CD4-positive, CD25-positive, alpha-beta regulatory T cell (primary cell): ENCODE results near the gene SPTBN5. TPM values are rescaled to one million over a fixed set of nuclear protein-coding genes. Genes with fewer than 3 reads are reported as not detected.

Experiments used
- ATAC-seq, 2 donors: fragments of 150-1000 bp; cut with Tn5 transposase; one replicate each; pipeline ENCODE4 v1.10.0; 2021; ENCODE audit warnings: low read depth in 2 of 2, moderate number of reproducible peaks in 2 of 2, moderate library complexity in 1 of 2
- DNase-seq, 3 donors: peaks; one replicate each; pipeline versions ENCODE4 v3.0.0 to v3.0.0-alpha.2; 2012 to 2022; ENCODE audit warnings: mixed read lengths in 1 of 3
- H3K27ac ChIP-seq: one replicate; pipeline ENCODE4 v1.7.0; 2013; ENCODE audit warnings: mild to moderate bottlenecking, low read length; ENCODE audit not compliant: insufficient read depth, poor library complexity, severe bottlenecking
- H3K27me3 ChIP-seq: one replicate; pipeline ENCODE4 v1.7.0; 2013; ENCODE audit warnings: low read length; ENCODE audit not compliant: control insufficient read depth, insufficient read depth
- H3K36me3 ChIP-seq: one replicate; pipeline ENCODE4 v1.7.0; 2013; ENCODE audit warnings: mild to moderate bottlenecking, low read length, moderate library complexity; ENCODE audit not compliant: control insufficient read depth, insufficient read depth
- H3K4me1 ChIP-seq: 2 replicates; pipeline ENCODE4 v1.7.0; 2013; ENCODE audit warnings: mild to moderate bottlenecking, low read length; ENCODE audit not compliant: insufficient read depth, control insufficient read depth, poor library complexity, severe bottlenecking
- H3K4me3 ChIP-seq: one replicate; pipeline ENCODE4 v1.7.0; 2013; ENCODE audit warnings: low read depth, mild to moderate bottlenecking, low read length, moderate library complexity
- H3K9me3 ChIP-seq, 2 experiments: 1 replicate in 1 of 2; 2 replicates in 1 of 2; pipeline ENCODE4 v1.7.0; 2013; ENCODE audit warnings: low read length in 2 of 2, mild to moderate bottlenecking in 1 of 2, moderate library complexity in 1 of 2; ENCODE audit not compliant: control insufficient read depth in 2 of 2
- H3K27ac Mint-ChIP-seq, 3 donors: one replicate each; pipeline ENCODE4 v1.8.0; 2020 to 2022; ENCODE audit warnings: mild to moderate bottlenecking in 3 of 3, mixed read lengths in 3 of 3, moderate library complexity in 2 of 3
- H3K27me3 Mint-ChIP-seq: one replicate; pipeline ENCODE4 v1.8.0; 2022; ENCODE audit warnings: mild to moderate bottlenecking, mixed read lengths
- H3K36me3 Mint-ChIP-seq: one replicate; pipeline ENCODE4 v1.8.0; 2020; ENCODE audit warnings: mixed read lengths
- H3K4me1 Mint-ChIP-seq, 4 donors: one replicate each; pipeline ENCODE4 v1.8.0; 2020 to 2022; ENCODE audit warnings: mixed read lengths in 4 of 4, mild to moderate bottlenecking in 1 of 4
- H3K4me3 Mint-ChIP-seq, 4 donors: one replicate each; pipeline ENCODE4 v1.8.0; 2020 to 2022; ENCODE audit warnings: mild to moderate bottlenecking in 4 of 4, mixed read lengths in 4 of 4, moderate library complexity in 3 of 4
- H3K9me3 Mint-ChIP-seq, 7 donors: one replicate each; pipeline ENCODE4 v1.8.0; 2020 to 2022; ENCODE audit warnings: mixed read lengths in 7 of 7, mild to moderate bottlenecking in 3 of 7, moderate library complexity in 2 of 7
- polyA plus RNA-seq, 4 donors: library from polyadenylated mRNA; unstranded; fragments of 300-500 nt; fragmentation: Illumina TruSeq; gene quantifications; one replicate each; pipeline ENCODE4 v1.2.3, GENCODE V29; 2021
- total RNA-seq: library from RNA; stranded (reverse); gene quantifications from one replicate; pipeline ENCODE4 v1.2.3, GENCODE V29; 2022

The SPTBN5 gene
- total and polyA plus RNA-seq, 5 donors from 2014 or later = 0.26 to 2.7 TPM; not detected in 3

DNA sequence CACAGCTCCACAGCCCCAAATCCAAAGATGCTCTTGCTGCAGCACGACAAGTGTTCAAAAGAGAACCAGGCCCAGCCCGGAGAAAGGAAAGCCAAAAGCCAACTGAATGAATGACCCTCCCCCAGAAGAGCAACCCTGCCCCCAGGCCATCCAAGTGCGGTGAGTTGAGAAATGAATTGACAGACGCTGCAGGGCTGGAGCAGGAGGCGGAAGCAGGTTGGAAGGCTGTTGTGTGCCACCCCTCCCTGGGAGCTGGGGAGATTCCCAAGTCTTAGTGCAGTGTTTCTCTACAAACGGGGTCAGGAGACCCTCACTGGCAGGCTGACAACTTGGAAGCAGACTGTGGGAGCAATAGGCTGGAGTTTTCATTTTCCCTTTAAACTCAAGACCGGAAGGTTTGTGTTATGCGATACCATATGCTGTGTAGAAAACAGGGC lies 3.5 kb upstream of the SPTBN5 start:
- Histone ChIP-seq H3K9me3 (no peaks in the 10 kb centered on the region), H3K27ac (peak overlapping the region; percentile 26), H3K4me1 (peaks cover 32% of the 10 kb centered on the region), H3K36me3 (peaks cover 11% of the 10 kb centered on the region), H3K27me3 (no peaks in the 10 kb centered on the region), H3K4me3 (no peak overlapping the region)
- H3K4me3 Mint-ChIP-seq = peak overlapping the region in 1 of 4 donors; percentile 55
- H3K27ac Mint-ChIP-seq = peak overlapping the region; percentile 81 to 98 (median 88)
- peaks cover 10% of the 10 kb centered on the region for H3K36me3 Mint-ChIP-seq
- DNase-seq = no peak
- ATAC-seq = no peak
- no peaks in the 10 kb centered on the region for H3K9me3 Mint-ChIP-seq
- H3K4me1 Mint-ChIP-seq = peaks cover 0 to 50% (median 14%) of the 10 kb centered on the region in 4 donors
- H3K27me3 Mint-ChIP-seq = no peaks in the 10 kb centered on the region

DNA sequence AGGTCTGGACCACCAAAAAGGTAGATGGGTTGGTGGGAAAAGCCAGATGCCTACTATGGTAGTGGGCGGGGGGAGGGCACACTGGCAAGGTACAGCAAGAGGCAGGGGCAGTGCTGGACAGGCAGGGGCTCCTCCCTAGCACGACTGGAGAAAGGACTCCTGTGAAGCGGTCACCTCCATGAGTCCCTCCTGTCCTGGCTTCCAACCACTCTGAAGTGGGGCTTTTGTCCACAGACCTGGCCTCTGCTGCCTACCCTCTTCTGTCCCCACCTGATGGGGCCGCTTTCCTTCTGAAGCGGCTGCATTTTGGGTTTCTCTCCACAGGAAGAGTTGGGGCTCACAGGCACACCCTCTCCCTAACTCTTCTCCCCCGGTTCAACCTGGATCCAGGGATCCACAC lies 2.7 kb upstream of the SPTBN5 start:
- Histone ChIP-seq H3K9me3 (no peaks in the 10 kb centered on the region), H3K4me3 (no peak overlapping the region), H3K36me3 (peaks cover 11% of the 10 kb centered on the region), H3K27me3 (no peaks in the 10 kb centered on the region), H3K27ac (peak overlapping the region; percentile 84), H3K4me1 (peaks cover 32% of the 10 kb centered on the region)
- H3K36me3 Mint-ChIP-seq = peaks cover 7% of the 10 kb centered on the region
- no peaks in the 10 kb centered on the region for H3K9me3 Mint-ChIP-seq
- H3K4me3 Mint-ChIP-seq = peak overlapping the region in 2 of 4 donors; percentile 60 to 65
- DNase-seq (no peak), ATAC-seq (no peak)
- peaks cover 0 to 58% (median 17%) of the 10 kb centered on the region in 4 donors for H3K4me1 Mint-ChIP-seq
- H3K27ac Mint-ChIP-seq = peak overlapping the region; percentile 2 to 98 (median 88)
- H3K27me3 Mint-ChIP-seq = no peaks in the 10 kb centered on the region

DNA sequence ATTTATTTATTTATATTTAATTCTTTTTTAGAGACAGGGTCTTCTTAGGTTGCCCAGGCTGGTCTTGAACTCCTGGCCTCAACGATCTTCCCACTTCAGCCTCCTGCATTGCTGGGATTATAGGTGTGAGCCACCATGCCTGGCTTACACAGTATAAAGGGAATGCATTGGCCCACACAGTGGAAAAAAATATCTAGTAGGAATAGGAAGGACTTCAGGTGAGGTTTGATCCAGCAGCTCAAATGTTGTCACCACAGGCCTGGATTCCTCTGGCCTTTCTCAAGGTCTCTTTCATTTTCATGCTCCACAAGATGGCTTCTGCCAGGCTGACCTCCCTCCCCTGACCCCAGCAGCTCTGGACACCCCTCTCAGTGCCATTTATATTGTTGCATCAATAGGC lies 2.1 kb upstream of the SPTBN5 start:
- Histone ChIP-seq H3K4me1 (peaks cover 32% of the 10 kb centered on the region), H3K36me3 (peaks cover 11% of the 10 kb centered on the region), H3K27ac (peak overlapping the region; percentile 84), H3K27me3 (no peaks in the 10 kb centered on the region), H3K9me3 (no peaks in the 10 kb centered on the region), H3K4me3 (no peak overlapping the region)
- Mint-ChIP-seq H3K9me3 (no peaks in the 10 kb centered on the region), H3K4me3 (peak overlapping the region; percentile 5 to 65 (median 36)), H3K36me3 (peaks cover under 1% of the 10 kb centered on the region), H3K4me1 (peaks cover 0 to 58% (median 17%) of the 10 kb centered on the region in 4 donors), H3K27me3 (no peaks in the 10 kb centered on the region), H3K27ac (peak overlapping the region; percentile 88 to 98 (median 89))
- ATAC-seq (no peak), DNase-seq (no peak)

GRCh38 chr15:41895491-41895890 lies 1.6 kb upstream of the SPTBN5 start:
- no peaks in the 10 kb centered on the region for H3K9me3 ChIP-seq
- no peaks in the 10 kb centered on the region for H3K27me3 Mint-ChIP-seq
- H3K36me3 ChIP-seq = peaks cover 11% of the 10 kb centered on the region
- peak overlapping the region; percentile 97 to 99 (median 98) for H3K27ac Mint-ChIP-seq
- peak overlapping the region; percentile 84 for H3K27ac ChIP-seq
- H3K27me3 ChIP-seq = no peaks in the 10 kb centered on the region
- DNase-seq (no peak), ATAC-seq (no peak)
- H3K4me3 ChIP-seq = no peak overlapping the region
- H3K4me1 ChIP-seq = peaks cover 32% of the 10 kb centered on the region
- H3K36me3 Mint-ChIP-seq = no peaks in the 10 kb centered on the region
- peaks cover 0 to 58% (median 17%) of the 10 kb centered on the region in 4 donors for H3K4me1 Mint-ChIP-seq
- H3K9me3 Mint-ChIP-seq = no peaks in the 10 kb centered on the region
- peak overlapping the region; percentile 5 to 89 (median 82) for H3K4me3 Mint-ChIP-seq

DNA sequence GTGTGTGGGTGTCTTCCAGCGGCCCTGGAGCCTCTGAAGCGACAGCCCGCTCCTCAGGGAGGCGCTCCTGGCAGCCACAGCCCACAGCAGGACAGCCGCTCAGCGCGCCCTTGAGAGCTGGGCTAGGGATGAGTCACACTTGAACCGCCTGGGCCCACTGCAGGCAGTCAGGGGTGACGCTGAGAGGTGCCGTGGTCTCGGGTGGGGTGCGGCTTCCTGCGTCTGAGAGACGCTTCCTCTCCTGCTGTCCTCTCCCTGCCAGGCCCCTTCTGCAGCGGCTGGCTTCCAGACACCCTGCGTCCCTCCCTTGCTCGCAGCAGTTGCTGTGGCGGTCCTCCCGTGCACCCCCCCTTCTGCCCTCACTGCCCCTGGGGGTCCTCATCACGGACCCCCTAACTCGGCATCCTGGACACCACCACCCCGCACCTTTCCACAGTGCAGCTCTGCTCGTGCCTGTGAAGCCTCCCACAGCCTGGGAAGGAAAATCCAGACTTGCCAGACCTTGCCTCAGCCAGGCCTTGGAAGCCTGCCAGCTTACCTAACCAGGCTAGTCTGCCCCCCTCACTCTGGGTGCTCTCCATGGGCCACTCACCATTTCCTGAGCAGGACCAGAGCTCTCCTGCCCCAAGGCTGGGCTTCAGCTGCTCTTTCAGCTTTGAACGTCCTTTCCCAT lies 1.1 kb upstream of the SPTBN5 start:
- H3K36me3 ChIP-seq = peaks cover 6% of the 10 kb centered on the region

DNA sequence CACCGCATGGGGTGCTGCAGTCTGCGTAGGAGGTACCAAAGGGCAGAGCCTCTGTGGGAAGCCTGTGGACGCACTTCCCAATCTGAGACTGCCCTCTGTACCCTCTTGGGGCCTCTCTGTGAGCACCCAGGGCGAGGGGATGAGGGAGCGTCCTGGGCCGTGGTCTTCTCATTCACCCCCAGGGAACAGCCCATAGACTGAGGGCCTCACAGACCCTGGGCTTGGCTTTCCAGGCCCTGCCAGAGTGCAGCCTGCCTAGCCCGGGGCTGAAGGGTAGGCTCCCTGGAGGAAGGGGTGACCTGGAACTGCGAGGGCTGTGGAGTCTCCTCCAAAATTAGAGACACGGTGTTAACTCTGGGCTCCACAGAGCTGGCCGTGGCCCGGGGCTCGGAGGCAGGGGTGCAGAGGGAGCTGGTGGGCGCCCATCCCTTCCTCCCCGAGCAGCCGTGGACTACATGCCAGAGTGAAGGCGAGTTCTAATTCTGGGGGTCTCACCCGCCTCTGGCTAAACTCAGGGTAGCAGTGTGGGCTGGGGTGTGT lies 468 bp upstream of the SPTBN5 start:
- H3K27ac Mint-ChIP-seq = peak overlapping the region; percentile 97 to 99 (median 98)
- peak overlapping the region; percentile 84 for H3K27ac ChIP-seq
- H3K9me3 ChIP-seq = no peaks in the 10 kb centered on the region
- H3K9me3 Mint-ChIP-seq = no peaks in the 10 kb centered on the region
- H3K4me3 ChIP-seq = no peak overlapping the region
- peaks cover 0 to 57% (median 18%) of the 10 kb centered on the region in 4 donors for H3K4me1 Mint-ChIP-seq
- peak overlapping the region; percentile 68 to 89 (median 82) for H3K4me3 Mint-ChIP-seq
- H3K4me1 ChIP-seq = peaks cover 32% of the 10 kb centered on the region
- no peaks in the 10 kb centered on the region for H3K27me3 ChIP-seq
- no peaks in the 10 kb centered on the region for H3K36me3 Mint-ChIP-seq
- H3K36me3 ChIP-seq = peaks cover 2% of the 10 kb centered on the region
- no peaks in the 10 kb centered on the region for H3K27me3 Mint-ChIP-seq
- ATAC-seq = no peak
- no peak for DNase-seq

More for the DNA sequence above, 1.1 kb upstream of the SPTBN5 start:
- Mint-ChIP-seq H3K36me3 (no peaks in the 10 kb centered on the region), H3K9me3 (no peaks in the 10 kb centered on the region), H3K27ac (peak overlapping the region; percentile 97 to 99 (median 98)), H3K4me3 (peak overlapping the region; percentile 68 to 89 (median 82)), H3K27me3 (no peaks in the 10 kb centered on the region), H3K4me1 (peaks cover 0 to 58% (median 17%) of the 10 kb centered on the region in 4 donors)
- Histone ChIP-seq H3K27me3 (no peaks in the 10 kb centered on the region), H3K4me1 (peaks cover 32% of the 10 kb centered on the region), H3K4me3 (no peak overlapping the region), H3K9me3 (no peaks in the 10 kb centered on the region), H3K27ac (peak overlapping the region; percentile 84)
- peak; percentile 74 to 95 (median 84) for DNase-seq
- ATAC-seq = peak; percentile 99

DNA sequence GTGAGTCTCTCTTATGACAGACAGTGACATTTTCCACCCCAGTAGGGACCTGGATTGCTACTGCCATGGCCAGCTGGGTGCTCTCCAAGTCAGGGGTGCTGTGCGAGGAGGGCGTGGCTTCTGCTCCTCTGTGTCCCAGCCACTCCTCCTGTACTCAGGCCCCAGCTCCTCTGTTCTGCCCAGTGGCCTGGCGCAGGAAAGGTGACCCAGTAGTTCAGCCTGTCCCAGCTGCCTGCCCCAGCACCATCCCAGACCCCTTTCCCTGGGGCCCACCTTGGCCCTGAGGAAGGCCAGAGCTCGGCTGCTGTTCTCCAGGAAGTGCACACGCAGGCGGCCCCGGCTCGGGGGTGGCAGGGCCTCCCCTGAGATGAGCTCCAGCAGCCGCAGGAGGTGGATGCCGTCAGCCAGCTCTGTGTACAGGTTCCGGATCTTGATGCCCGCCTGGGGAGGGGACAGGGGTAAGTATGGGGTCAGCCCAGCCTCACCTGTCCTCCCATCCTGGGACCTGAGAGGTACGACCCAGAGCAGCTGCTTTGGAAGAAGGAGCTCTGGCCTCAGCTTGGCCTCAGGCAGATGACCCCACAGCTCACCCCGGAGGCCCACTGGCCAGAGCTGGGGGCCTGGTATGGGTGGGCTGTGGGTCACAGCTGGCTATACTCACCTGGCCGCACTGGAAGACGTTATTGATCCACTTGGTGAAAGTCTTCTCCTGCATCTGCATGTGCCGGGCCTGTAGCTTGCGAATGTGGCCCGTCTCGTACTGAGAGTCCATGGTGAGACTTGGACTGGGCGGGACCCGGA lies 1.0 kb downstream of the SPTBN5 start:
- Histone ChIP-seq H3K27me3 (no peaks in the 10 kb centered on the region), H3K27ac (peak overlapping the region; percentile 65), H3K4me1 (peaks cover 39% of the 10 kb centered on the region), H3K4me3 (no peak overlapping the region), H3K9me3 (no peaks in the 10 kb centered on the region), H3K36me3 (no peaks in the 10 kb centered on the region)
- H3K36me3 Mint-ChIP-seq = no peaks in the 10 kb centered on the region
- ATAC-seq (no peak), DNase-seq (peak in 2 of 3 donors; percentile 33 to 54)
- peaks cover 0 to 67% (median 26%) of the 10 kb centered on the region in 4 donors for H3K4me1 Mint-ChIP-seq
- no peaks in the 10 kb centered on the region for H3K9me3 Mint-ChIP-seq
- H3K27ac Mint-ChIP-seq = peak overlapping the region; percentile 91 to 98 (median 94)
- peak overlapping the region; percentile 32 to 81 (median 56) for H3K4me3 Mint-ChIP-seq
- H3K27me3 Mint-ChIP-seq = no peaks in the 10 kb centered on the region
